Progenitor cell of endocrine pancreas (in vitro differentiated cells): ENCODE measurements around the gene KLHL22. TPM values are rescaled to one million over a fixed set of nuclear protein-coding genes. Genes with fewer than 3 reads are reported as not detected.
"Not testable (repeated sequence)": the region's sequence is repeated elsewhere in the genome, so short reads cannot be mapped to it uniquely, and the experiment has no call there.

ENCODE experiments used
- DNase-seq: peaks from one replicate; pipeline ENCODE4 v3.0.0; 2021; ENCODE audit warnings: low spot score; ENCODE audit not compliant: unreplicated experiment
- H3K27ac Mint-ChIP-seq: 2 replicates; pipeline ENCODE4 v1.8.0; 2021; ENCODE audit warnings: mild to moderate bottlenecking, moderate library complexity, mixed read lengths
- H3K27me3 Mint-ChIP-seq: 2 replicates; pipeline ENCODE4 v1.8.0; 2021; ENCODE audit warnings: mixed read lengths
- H3K36me3 Mint-ChIP-seq: 2 replicates; pipeline ENCODE4 v1.8.0; 2022; ENCODE audit warnings: mixed read lengths; ENCODE audit not compliant: insufficient read depth
- H3K4me1 Mint-ChIP-seq: 2 replicates; pipeline ENCODE4 v1.8.0; 2021; ENCODE audit warnings: low read depth, mixed read lengths
- H3K4me3 Mint-ChIP-seq: 2 replicates; pipeline ENCODE4 v1.8.0; 2021; ENCODE audit warnings: low read depth, mild to moderate bottlenecking, moderate library complexity, mixed read lengths
- H3K9me3 Mint-ChIP-seq: 2 replicates; pipeline ENCODE4 v1.8.0; 2021; ENCODE audit warnings: low read depth, mixed read lengths
- CTCF ChIP-seq: fragments of 200-600 bp; sonication (generic); IDR thresholded peaks from one replicate; pipeline ENCODE4 v1.5.0; 2021; ENCODE audit warnings: antibody characterized with exemption, mild to moderate bottlenecking; ENCODE audit not compliant: unreplicated experiment
- total RNA-seq: library from RNA; stranded (reverse); gene quantifications from 2 replicates; pipeline ENCODE4 v1.2.1, GENCODE V29; 2021

Gene KLHL22
- total RNA-seq, 1 donor from 2014 or later, result 47.3 TPM

GRCh38 chr22:20486229-20486628 is 9.4 kb downstream of the KLHL22 start:
- no peak for TF ChIP-seq CTCF
- H3K27ac Mint-ChIP-seq, result no peak overlapping the region
- peaks cover 20% of the 10 kb centered on the region for H3K36me3 Mint-ChIP-seq

GRCh38 chr22:20484948-20485683 is 10.5 kb downstream of the KLHL22 start:
- peak overlapping the region; percentile 63 for H3K27ac Mint-ChIP-seq
- H3K27me3 Mint-ChIP-seq, result no peaks in the 10 kb centered on the region
- H3K9me3 Mint-ChIP-seq, result no peaks in the 10 kb centered on the region
- DNase-seq, result no peak
- TF ChIP-seq CTCF, result no peak
- H3K4me3 Mint-ChIP-seq, result no peak overlapping the region
- peaks cover 8% of the 10 kb centered on the region for H3K4me1 Mint-ChIP-seq
- H3K36me3 Mint-ChIP-seq, result peaks cover 21% of the 10 kb centered on the region

More at GRCh38 chr22:20486229-20486628, 9.4 kb downstream of the KLHL22 start:
- Mint-ChIP-seq H3K4me3 (no peak overlapping the region), H3K27me3 (no peaks in the 10 kb centered on the region), H3K9me3 (no peaks in the 10 kb centered on the region), H3K4me1 (peaks cover 8% of the 10 kb centered on the region)
- no peak for DNase-seq

DNA sequence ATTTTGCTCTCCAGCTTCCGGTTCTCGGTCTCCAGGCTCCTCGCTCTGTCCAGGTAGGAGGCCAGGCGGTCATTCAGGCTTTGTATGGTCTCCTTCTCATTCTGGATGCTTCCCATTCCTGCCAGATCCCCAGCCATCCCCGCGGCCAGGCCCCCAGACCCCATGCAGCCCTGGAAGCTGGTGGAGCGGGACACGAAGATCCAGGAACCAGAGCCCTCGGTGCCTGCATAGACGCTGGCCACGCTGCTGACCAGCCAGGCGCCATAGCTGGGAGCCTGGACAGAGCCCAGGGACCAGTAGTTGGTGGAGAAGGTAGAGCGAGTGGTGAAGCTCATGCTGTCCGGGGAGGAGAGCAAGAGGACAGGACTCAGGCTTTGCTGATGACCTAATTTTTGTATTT is 11.8 kb downstream of the KLHL22 start:
- Mint-ChIP-seq H3K27me3 (no peaks in the 10 kb centered on the region), H3K36me3 (peaks cover 26% of the 10 kb centered on the region), H3K27ac (no peak overlapping the region), H3K9me3 (peaks cover 6% of the 10 kb centered on the region), H3K4me3 (no peak overlapping the region), H3K4me1 (peaks cover 5% of the 10 kb centered on the region)
- no peak for DNase-seq
- TF ChIP-seq CTCF, result no peak

GRCh38 chr22:20483143-20483506 is 12.5 kb downstream of the KLHL22 start:
- not testable (repeated sequence) for H3K27ac Mint-ChIP-seq, DNase-seq, H3K4me3 Mint-ChIP-seq, H3K4me1 Mint-ChIP-seq, H3K27me3 Mint-ChIP-seq, H3K9me3 Mint-ChIP-seq
- H3K36me3 Mint-ChIP-seq, result peaks cover 25% of the 10 kb centered on the region

- Mint-ChIP-seq H3K4me3 (no peak overlapping the region), H3K36me3 (peaks cover 19% of the 10 kb centered on the region), H3K27me3 (no peaks in the 10 kb centered on the region), H3K4me1 (no peaks in the 10 kb centered on the region), H3K27ac (no peak overlapping the region), H3K9me3 (peaks cover 6% of the 10 kb centered on the region)
- DNase-seq, result no peak
- no peak for TF ChIP-seq CTCF
These were observed 15.9 kb downstream of the KLHL22 start for GRCh38 chr22:20479612-20480196.

GRCh38 chr22:20478059-20478458 is 17.5 kb downstream of the KLHL22 start:
- DNase-seq, H3K4me3 Mint-ChIP-seq, H3K27me3 Mint-ChIP-seq, H3K9me3 Mint-ChIP-seq, H3K4me1 Mint-ChIP-seq: not testable (repeated sequence)
- H3K36me3 Mint-ChIP-seq, result peaks cover 12% of the 10 kb centered on the region
- peak overlapping the region; percentile 13 for H3K27ac Mint-ChIP-seq

GRCh38 chr22:20475569-20475968 is 20.0 kb downstream of the KLHL22 start:
- DNase-seq, H3K27me3 Mint-ChIP-seq, H3K4me1 Mint-ChIP-seq, H3K27ac Mint-ChIP-seq, H3K4me3 Mint-ChIP-seq, H3K9me3 Mint-ChIP-seq: not testable (repeated sequence)
- H3K36me3 Mint-ChIP-seq, result peaks cover 13% of the 10 kb centered on the region
